Body of pancreas (tissue), 4 donors: ENCODE measurements around the gene TOMT.

Experiments
- CTCF ChIP-seq, 7 experiments: fragments of 450-650 bp in 4 of 7; fragments of 200-600 bp in 3 of 7; sonication (generic) in 3 of 7; IDR thresholded peaks; one replicate each; pipeline ENCODE4 v1.5.1; 2016 to 2019; ENCODE audit warnings: antibody characterized with exemption in 7 of 7
- POLR2A ChIP-seq, 3 donors: fragments of 450-650 bp; IDR thresholded peaks; one replicate each; pipeline ENCODE4 v1.6.1; 2016; ENCODE audit warnings: antibody characterized with exemption in 3 of 3, mild to moderate bottlenecking in 2 of 3

- TF ChIP-seq CTCF (IDR thresholded peaks at IDR 0.05) (no peak), POLR2A (IDR thresholded peaks at IDR 0.05) (no peak)
These were observed 15.2 kb downstream of the TOMT start for GRCh38 chr11:72120930-72121329.
